Measurements from ENCODE around the gene LRCH1.

DNA sequence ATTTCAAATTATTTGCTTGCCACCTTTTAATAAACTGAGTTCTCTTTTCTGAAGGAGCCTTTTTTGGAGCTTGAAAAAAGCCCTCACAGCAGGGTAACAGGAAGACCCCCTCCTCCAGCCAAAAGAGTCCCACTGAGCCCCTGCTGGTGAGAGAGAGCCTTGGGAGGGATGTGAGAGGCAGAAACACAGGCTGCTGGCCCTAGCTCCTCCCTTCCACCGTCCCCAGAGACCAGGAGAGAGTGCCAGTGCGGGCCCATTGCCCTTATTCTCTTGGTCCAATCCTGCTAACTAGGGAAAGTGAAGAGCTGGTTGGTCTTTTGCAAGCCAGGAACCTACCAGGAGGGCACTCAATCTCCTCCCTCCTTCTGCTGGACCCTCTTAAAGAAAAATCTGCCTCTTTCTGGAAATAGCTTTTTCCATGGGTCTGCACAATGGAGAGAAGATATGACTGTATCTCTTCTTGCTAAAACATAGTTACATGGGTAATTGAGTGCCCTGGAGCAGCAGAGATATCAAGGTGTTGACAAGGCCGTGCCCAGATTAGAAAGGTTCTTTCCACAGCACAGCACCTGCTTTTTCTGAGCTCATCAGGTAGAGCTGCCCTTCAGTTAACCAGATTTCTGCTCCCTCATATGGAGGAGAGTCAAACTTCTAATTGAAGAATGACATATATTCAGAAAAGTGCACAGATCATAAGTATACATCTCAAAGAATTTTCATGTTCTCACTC, 113.9 kb downstream of the LRCH1 start:
- TF ChIP-seq, protein P1, sequence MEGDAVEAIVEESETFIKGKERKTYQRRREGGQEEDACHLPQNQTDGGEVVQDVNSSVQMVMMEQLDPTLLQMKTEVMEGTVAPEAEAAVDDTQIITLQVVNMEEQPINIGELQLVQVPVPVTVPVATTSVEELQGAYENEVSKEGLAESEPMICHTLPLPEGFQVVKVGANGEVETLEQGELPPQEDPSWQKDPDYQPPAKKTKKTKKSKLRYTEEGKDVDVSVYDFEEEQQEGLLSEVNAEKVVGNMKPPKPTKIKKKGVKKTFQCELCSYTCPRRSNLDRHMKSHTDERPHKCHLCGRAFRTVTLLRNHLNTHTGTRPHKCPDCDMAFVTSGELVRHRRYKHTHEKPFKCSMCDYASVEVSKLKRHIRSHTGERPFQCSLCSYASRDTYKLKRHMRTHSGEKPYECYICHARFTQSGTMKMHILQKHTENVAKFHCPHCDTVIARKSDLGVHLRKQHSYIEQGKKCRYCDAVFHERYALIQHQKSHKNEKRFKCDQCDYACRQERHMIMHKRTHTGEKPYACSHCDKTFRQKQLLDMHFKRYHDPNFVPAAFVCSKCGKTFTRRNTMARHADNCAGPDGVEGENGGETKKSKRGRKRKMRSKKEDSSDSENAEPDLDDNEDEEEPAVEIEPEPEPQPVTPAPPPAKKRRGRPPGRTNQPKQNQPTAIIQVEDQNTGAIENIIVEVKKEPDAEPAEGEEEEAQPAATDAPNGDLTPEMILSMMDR (conservative IDR thresholded peaks at IDR 0.05): no peak
- no peak for TF ChIP-seq EZH2 (IDR thresholded peaks at IDR 0.05; ENCODE audit: low read depth)

All from PC-9 (cell line).